GM06990 (cell line): Measurements from ENCODE around the gene ARV1.

ENCODE experiments used
- DNase-seq: peaks from one replicate; pipeline ENCODE4 v3.0.0-alpha.2; 2011; ENCODE audit not compliant: insufficient read length; ENCODE audit errors: extremely low read depth
- H3K27me3 ChIP-seq: replicated peaks from 2 replicates; pipeline ENCODE4 v1.6.0; 2011; ENCODE audit warnings: low read length; ENCODE audit not compliant: control insufficient read depth, insufficient read depth
- H3K36me3 ChIP-seq: 2 replicates; pipeline ENCODE4 v1.5.1; 2011; ENCODE audit warnings: low read length; ENCODE audit not compliant: control insufficient read depth, insufficient read depth
- H3K4me3 ChIP-seq: replicated peaks from 2 replicates; pipeline ENCODE4 v1.5.1; 2011; ENCODE audit warnings: low read depth, mild to moderate bottlenecking, control low read depth, low read length
- TF ChIP-seq, protein P1 (sequence below): IDR thresholded peaks from 2 replicates; pipeline ENCODE4 v1.5.1; 2011; ENCODE audit warnings: low read length, control low read depth, mild to moderate bottlenecking, inconsistent platforms; ENCODE audit not compliant: insufficient read depth, poor library complexity, severe bottlenecking

ARV1 gene

DNA sequence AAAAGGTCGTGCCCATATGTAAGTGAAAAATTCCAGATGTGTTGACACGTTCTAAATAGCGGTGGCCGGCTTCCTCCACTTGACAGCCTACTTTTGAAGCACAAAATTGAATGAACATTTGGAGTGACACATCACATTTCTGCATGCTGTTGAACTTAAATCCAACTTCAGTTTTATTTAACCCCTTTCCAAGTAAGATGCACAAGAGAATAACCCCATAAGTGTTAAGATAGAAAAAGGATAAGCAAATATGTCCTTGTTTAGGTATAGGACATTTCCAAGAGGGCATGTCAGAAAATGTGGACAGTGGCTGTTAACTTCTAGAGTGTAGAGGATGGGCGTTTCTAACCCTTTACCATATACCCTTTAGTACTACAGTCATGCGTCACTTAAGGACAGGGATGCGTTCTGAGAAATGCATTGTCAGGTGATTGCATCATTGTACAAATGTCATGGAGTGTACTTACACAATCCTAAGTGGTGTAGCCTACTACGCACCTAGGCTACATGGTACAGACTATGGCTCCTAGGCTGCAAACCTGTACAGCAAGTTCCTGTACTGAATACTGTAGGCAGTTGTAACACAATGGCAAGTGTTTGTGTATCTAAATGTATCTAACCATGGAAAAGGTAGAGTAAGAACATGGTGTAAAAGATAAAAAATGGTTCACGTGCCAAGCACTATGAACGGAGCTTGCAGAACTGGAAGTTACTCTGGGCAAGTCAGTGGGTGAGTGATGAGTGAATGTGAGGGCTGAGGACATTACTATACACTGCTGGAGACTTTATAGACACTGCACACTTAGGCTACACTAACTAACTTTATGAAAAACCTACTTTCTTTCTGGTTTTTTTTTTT, 70.5 kb downstream of the ARV1 start:
- TF ChIP-seq, protein P1, sequence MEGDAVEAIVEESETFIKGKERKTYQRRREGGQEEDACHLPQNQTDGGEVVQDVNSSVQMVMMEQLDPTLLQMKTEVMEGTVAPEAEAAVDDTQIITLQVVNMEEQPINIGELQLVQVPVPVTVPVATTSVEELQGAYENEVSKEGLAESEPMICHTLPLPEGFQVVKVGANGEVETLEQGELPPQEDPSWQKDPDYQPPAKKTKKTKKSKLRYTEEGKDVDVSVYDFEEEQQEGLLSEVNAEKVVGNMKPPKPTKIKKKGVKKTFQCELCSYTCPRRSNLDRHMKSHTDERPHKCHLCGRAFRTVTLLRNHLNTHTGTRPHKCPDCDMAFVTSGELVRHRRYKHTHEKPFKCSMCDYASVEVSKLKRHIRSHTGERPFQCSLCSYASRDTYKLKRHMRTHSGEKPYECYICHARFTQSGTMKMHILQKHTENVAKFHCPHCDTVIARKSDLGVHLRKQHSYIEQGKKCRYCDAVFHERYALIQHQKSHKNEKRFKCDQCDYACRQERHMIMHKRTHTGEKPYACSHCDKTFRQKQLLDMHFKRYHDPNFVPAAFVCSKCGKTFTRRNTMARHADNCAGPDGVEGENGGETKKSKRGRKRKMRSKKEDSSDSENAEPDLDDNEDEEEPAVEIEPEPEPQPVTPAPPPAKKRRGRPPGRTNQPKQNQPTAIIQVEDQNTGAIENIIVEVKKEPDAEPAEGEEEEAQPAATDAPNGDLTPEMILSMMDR, result no peak
- H3K36me3 ChIP-seq, result no peaks in the 10 kb centered on the region
- no peak for DNase-seq
- H3K27me3 ChIP-seq, result no peaks in the 10 kb centered on the region
- no peak overlapping the region for H3K4me3 ChIP-seq
